CD8-positive, alpha-beta memory T cell (primary cell): ENCODE results near the gene TEKTIP1. TPM values are rescaled to one million over a fixed set of nuclear protein-coding genes. Genes with fewer than 3 reads are reported as not detected.

Experiments used
- CTCF ChIA-PET: fragments of 350-600 bp; sonication (Branson Sonifier 250); formaldehyde crosslinking; loops from one replicate; lab custom pipeline; 2021; ENCODE audit warnings: antibody characterized with exemption; lab: Charles Lee
- POLR2A ChIA-PET: fragments of 350-600 bp; sonication (Branson Sonifier 250); formaldehyde crosslinking; loops from one replicate; lab custom pipeline; 2021; ENCODE audit warnings: antibody characterized with exemption; lab: Charles Lee
- DNase-seq, 5 donors: peaks; one replicate each; pipeline versions ENCODE4 v3.0.0 to v3.0.0-alpha.2; 2020 to 2022; ENCODE audit warnings: mixed read lengths in 1 of 5
- H3K27ac ChIP-seq: one replicate; pipeline ENCODE4 v1.7.0; 2013; ENCODE audit warnings: low read depth, mild to moderate bottlenecking, low read length, moderate library complexity
- H3K27me3 ChIP-seq: 2 replicates; pipeline ENCODE4 v1.7.0; 2013; ENCODE audit warnings: low read length, mild to moderate bottlenecking; ENCODE audit not compliant: insufficient read depth, poor library complexity, severe bottlenecking
- H3K36me3 ChIP-seq: 2 replicates; pipeline ENCODE4 v1.7.0; 2013; ENCODE audit warnings: mild to moderate bottlenecking, low read length, moderate library complexity; ENCODE audit not compliant: insufficient read depth
- H3K4me1 ChIP-seq: 2 replicates; pipeline ENCODE4 v1.7.0; 2013; ENCODE audit warnings: mild to moderate bottlenecking, low read length, moderate library complexity; ENCODE audit not compliant: insufficient read depth
- H3K4me3 ChIP-seq: 2 replicates; pipeline ENCODE4 v1.7.0; 2013; ENCODE audit warnings: mild to moderate bottlenecking, low read length
- H3K9me3 ChIP-seq: 2 replicates; pipeline ENCODE4 v1.7.0; 2013; ENCODE audit warnings: mild to moderate bottlenecking, low read length
- H3K27ac Mint-ChIP-seq, 8 donors: one replicate each; pipeline ENCODE4 v1.8.0; 2020 to 2021; ENCODE audit warnings: mixed read lengths in 8 of 8, mild to moderate bottlenecking in 6 of 8, inconsistent platforms in 3 of 8, moderate library complexity in 3 of 8
- H3K27me3 Mint-ChIP-seq, 2 donors: one replicate each; pipeline ENCODE4 v1.8.0; 2020 to 2021; ENCODE audit warnings: mixed read lengths in 2 of 2, mild to moderate bottlenecking in 1 of 2, moderate library complexity in 1 of 2
- H3K36me3 Mint-ChIP-seq, 3 donors: one replicate each; pipeline ENCODE4 v1.8.0; 2020 to 2021; ENCODE audit warnings: mixed read lengths in 3 of 3, inconsistent platforms in 1 of 3, mild to moderate bottlenecking in 1 of 3
- H3K4me1 Mint-ChIP-seq, 3 donors: one replicate each; pipeline ENCODE4 v1.8.0; 2020 to 2021; ENCODE audit warnings: mixed read lengths in 3 of 3, inconsistent platforms in 1 of 3, mild to moderate bottlenecking in 1 of 3
- H3K4me3 Mint-ChIP-seq, 7 donors: one replicate each; pipeline ENCODE4 v1.8.0; 2020 to 2021; ENCODE audit warnings: mixed read lengths in 7 of 7, mild to moderate bottlenecking in 6 of 7, moderate library complexity in 4 of 7, inconsistent platforms in 2 of 7
- H3K9me3 Mint-ChIP-seq, 5 donors: one replicate each; pipeline ENCODE4 v1.8.0; 2020 to 2022; ENCODE audit warnings: mixed read lengths in 5 of 5, mild to moderate bottlenecking in 3 of 5, moderate library complexity in 2 of 5, inconsistent platforms in 1 of 5
- polyA plus RNA-seq: library from polyadenylated mRNA; unstranded; fragments of 300-500 nt; fragmentation: Illumina TruSeq; gene quantifications from one replicate; pipeline ENCODE4 v1.2.3, GENCODE V29; 2021
- total RNA-seq, 2 experiments: library from RNA; stranded (reverse); gene quantifications; one replicate each; pipeline ENCODE4 v1.2.3, GENCODE V29; 2021

The TEKTIP1 gene
- total and polyA plus RNA-seq, 3 experiments from 2014 or later, result 0.38 to 1.2 (median 1.0) TPM

- Mint-ChIP-seq H3K27me3 (no peaks in the 10 kb centered on the region), H3K27ac (no peak overlapping the region), H3K36me3 (peaks cover 0 to 1% (median 0%) of the 10 kb centered on the region in 3 donors), H3K9me3 (no peaks in the 10 kb centered on the region), H3K4me1 (no peaks in the 10 kb centered on the region), H3K4me3 (no peak overlapping the region)
- Histone ChIP-seq H3K4me1 (no peaks in the 10 kb centered on the region), H3K36me3 (no peaks in the 10 kb centered on the region), H3K9me3 (no peaks in the 10 kb centered on the region), H3K27ac (no peak overlapping the region), H3K27me3 (no peaks in the 10 kb centered on the region), H3K4me3 (no peak overlapping the region)
- ChIA-PET POLR2A (no interaction called here), CTCF (interaction anchor here (1.0 to 1.7 kb wide), 2 partner anchors 28 to 46 kb away, joined by 5 read pairs; no protein-coding TSS in a partner anchor)
- no peak for DNase-seq
Measured at GRCh38 chr19:3590991-3591659, 52.2 kb downstream of the TEKTIP1 start.

GRCh38 chr19:3591876-3592613, 53.1 kb downstream of the TEKTIP1 start:
- no peak overlapping the region for H3K27ac ChIP-seq

GRCh38 chr19:3593156-3593555, 54.2 kb downstream of the TEKTIP1 start:
- DNase-seq, result no peak
- POLR2A ChIA-PET, result no interaction called here
- Mint-ChIP-seq H3K27me3 (no peaks in the 10 kb centered on the region), H3K36me3 (peaks cover 0 to 1% (median 0%) of the 10 kb centered on the region in 3 donors), H3K4me3 (no peak overlapping the region), H3K4me1 (no peaks in the 10 kb centered on the region), H3K27ac (peak overlapping the region in 1 of 8 donors; percentile 38), H3K9me3 (no peaks in the 10 kb centered on the region)
- CTCF ChIA-PET, result interaction anchor here (1.4 to 1.5 kb wide), 2 partner anchors 26 to 48 kb away, joined by 3 to 4 read pairs; no protein-coding TSS in a partner anchor
- H3K4me3 ChIP-seq, result no peak overlapping the region
- H3K27me3 ChIP-seq, result no peaks in the 10 kb centered on the region
- H3K36me3 ChIP-seq, result no peaks in the 10 kb centered on the region
- no peaks in the 10 kb centered on the region for H3K9me3 ChIP-seq
- H3K4me1 ChIP-seq, result no peaks in the 10 kb centered on the region
- no peak overlapping the region for H3K27ac ChIP-seq

More at GRCh38 chr19:3591876-3592613, 53.1 kb downstream of the TEKTIP1 start:
- DNase-seq, result no peak
- H3K36me3 ChIP-seq, result no peaks in the 10 kb centered on the region
- Mint-ChIP-seq H3K4me3 (no peak overlapping the region), H3K27me3 (no peaks in the 10 kb centered on the region), H3K9me3 (no peaks in the 10 kb centered on the region), H3K36me3 (peaks cover 0 to 1% (median 0%) of the 10 kb centered on the region in 3 donors), H3K4me1 (no peaks in the 10 kb centered on the region), H3K27ac (no peak overlapping the region)
- no peaks in the 10 kb centered on the region for H3K4me1 ChIP-seq
- no peak overlapping the region for H3K4me3 ChIP-seq
- CTCF ChIA-PET, result interaction anchor here (1.0 to 1.5 kb wide), 3 partner anchors 27 to 47 kb away, joined by 3 to 5 read pairs (median 4); no protein-coding TSS in a partner anchor
- H3K9me3 ChIP-seq, result no peaks in the 10 kb centered on the region
- POLR2A ChIA-PET, result no interaction called here
- no peaks in the 10 kb centered on the region for H3K27me3 ChIP-seq

Other genes with a start within 250 kb of the TEKTIP1 start
- 10 to 100 TPM; 16.1 to 19.4 TPM for gene NFIC, start 172.6 kb upstream of the TEKTIP1 start, total RNA-seq
- 17.8 TPM for gene NFIC, start 172.6 kb upstream of the TEKTIP1 start, polyA plus RNA-seq
- gene SMIM24, start 58.6 kb upstream of the TEKTIP1 start, total RNA-seq, result not detected
- gene SMIM24, start 58.6 kb upstream of the TEKTIP1 start, polyA plus RNA-seq, result 0.66 TPM
- not detected for gene SMIM44, start 55.7 kb upstream of the TEKTIP1 start, total RNA-seq
- gene SMIM44, start 55.7 kb upstream of the TEKTIP1 start, polyA plus RNA-seq, result not detected
- gene DOHH, start 38.5 kb upstream of the TEKTIP1 start, total RNA-seq, result 10 to 100 TPM; 21.3 to 21.4 TPM
- 14.0 TPM for gene DOHH, start 38.5 kb upstream of the TEKTIP1 start, polyA plus RNA-seq
- gene FZR1, start 32.9 kb upstream of the TEKTIP1 start, total RNA-seq, result 10 to 100 TPM; 36.7 to 36.9 TPM
- gene FZR1, start 32.9 kb upstream of the TEKTIP1 start, polyA plus RNA-seq, result 14.4 TPM
- 100 to 1,000 TPM; 114 to 119 TPM for gene MFSD12, start 18.4 kb downstream of the TEKTIP1 start, total RNA-seq
- 48.9 TPM for gene MFSD12, start 18.4 kb downstream of the TEKTIP1 start, polyA plus RNA-seq
- gene HMG20B, start 33.8 kb downstream of the TEKTIP1 start, total RNA-seq, result 10 to 100 TPM; 44.0 to 50.6 TPM
- gene HMG20B, start 33.8 kb downstream of the TEKTIP1 start, polyA plus RNA-seq, result 54.2 TPM
- gene GIPC3, start 46.3 kb downstream of the TEKTIP1 start, total RNA-seq, result under 1 TPM; 0.33 to 0.46 TPM
- gene GIPC3, start 46.3 kb downstream of the TEKTIP1 start, polyA plus RNA-seq, result 1.8 TPM
- gene TBXA2R, start 67.7 kb downstream of the TEKTIP1 start, total RNA-seq, result 1 to 10 TPM; 1.5 to 2.4 TPM
- 7.6 TPM for gene TBXA2R, start 67.7 kb downstream of the TEKTIP1 start, polyA plus RNA-seq
- 10 to 100 TPM; 37.2 to 39.5 TPM for gene CACTIN, start 87.6 kb downstream of the TEKTIP1 start, total RNA-seq
- 16.8 TPM for gene CACTIN, start 87.6 kb downstream of the TEKTIP1 start, polyA plus RNA-seq
- gene PIP5K1C, start 161.3 kb downstream of the TEKTIP1 start, total RNA-seq, result 10 to 100 TPM; 26.9 to 27.6 TPM
- 16.0 TPM for gene PIP5K1C, start 161.3 kb downstream of the TEKTIP1 start, polyA plus RNA-seq
- 1 to 10 TPM; 1.5 to 1.7 TPM for gene TJP3, start 169.2 kb downstream of the TEKTIP1 start, total RNA-seq
- 16.2 TPM for gene TJP3, start 169.2 kb downstream of the TEKTIP1 start, polyA plus RNA-seq
- gene APBA3, start 222.5 kb downstream of the TEKTIP1 start, total RNA-seq, result 10 to 100 TPM; 36.3 to 39.0 TPM
- gene APBA3, start 222.5 kb downstream of the TEKTIP1 start, polyA plus RNA-seq, result 40.8 TPM
- gene MRPL54, start 223.5 kb downstream of the TEKTIP1 start, total RNA-seq, result 10 to 100 TPM; 85.0 to 95.3 TPM
- 113 TPM for gene MRPL54, start 223.5 kb downstream of the TEKTIP1 start, polyA plus RNA-seq
- not detected for gene RAX2, start 233.1 kb downstream of the TEKTIP1 start, total RNA-seq
- not detected for gene RAX2, start 233.1 kb downstream of the TEKTIP1 start, polyA plus RNA-seq
- 10 to 100 TPM; 27.6 to 28.1 TPM for gene MATK, start 247.2 kb downstream of the TEKTIP1 start, total RNA-seq
- gene MATK, start 247.2 kb downstream of the TEKTIP1 start, polyA plus RNA-seq, result 142 TPM